HUES48 (cell line): Measurements from ENCODE around the gene RNF208.
"Not testable (repeated sequence)": the region's sequence is repeated elsewhere in the genome, so short reads cannot be mapped to it uniquely, and the experiment has no call there.

ENCODE experiments used
- H3K27ac ChIP-seq: one replicate; pipeline ENCODE4 v1.7.0; 2013; ENCODE audit warnings: low read depth, low read length, inconsistent platforms
- H3K27me3 ChIP-seq: 2 replicates; pipeline ENCODE4 v1.6.1; 2013; ENCODE audit warnings: mild to moderate bottlenecking, low read length; ENCODE audit not compliant: control insufficient read depth, insufficient read depth
- H3K36me3 ChIP-seq: 2 replicates; pipeline ENCODE4 v1.6.1; 2013; ENCODE audit warnings: low read length; ENCODE audit not compliant: control insufficient read depth, insufficient read depth
- H3K4me1 ChIP-seq: 2 replicates; pipeline ENCODE4 v1.6.1; 2013; ENCODE audit warnings: mild to moderate bottlenecking, low read length; ENCODE audit not compliant: control insufficient read depth, insufficient read depth
- H3K4me3 ChIP-seq: 2 replicates; pipeline ENCODE4 v1.5.1; 2013; ENCODE audit warnings: mild to moderate bottlenecking, low read depth, low read length
- H3K9ac ChIP-seq: 2 replicates; pipeline ENCODE4 v1.6.1; 2013; ENCODE audit warnings: mild to moderate bottlenecking, low read depth, low read length, moderate library complexity
- H3K9me3 ChIP-seq: 2 replicates; pipeline ENCODE4 v1.6.1; 2013; ENCODE audit warnings: low read length; ENCODE audit not compliant: control insufficient read depth, insufficient read depth

RNF208 gene

GRCh38 chr9:137264067-137264466 lies 42.0 kb upstream of the RNF208 start:
- Histone ChIP-seq H3K4me3 (no peak overlapping the region), H3K36me3 (peaks cover 59% of the 10 kb centered on the region), H3K9me3 (no peaks in the 10 kb centered on the region), H3K27ac (no peak overlapping the region), H3K27me3 (no peaks in the 10 kb centered on the region), H3K4me1 (no peaks in the 10 kb centered on the region), H3K9ac (no peak overlapping the region)

DNA sequence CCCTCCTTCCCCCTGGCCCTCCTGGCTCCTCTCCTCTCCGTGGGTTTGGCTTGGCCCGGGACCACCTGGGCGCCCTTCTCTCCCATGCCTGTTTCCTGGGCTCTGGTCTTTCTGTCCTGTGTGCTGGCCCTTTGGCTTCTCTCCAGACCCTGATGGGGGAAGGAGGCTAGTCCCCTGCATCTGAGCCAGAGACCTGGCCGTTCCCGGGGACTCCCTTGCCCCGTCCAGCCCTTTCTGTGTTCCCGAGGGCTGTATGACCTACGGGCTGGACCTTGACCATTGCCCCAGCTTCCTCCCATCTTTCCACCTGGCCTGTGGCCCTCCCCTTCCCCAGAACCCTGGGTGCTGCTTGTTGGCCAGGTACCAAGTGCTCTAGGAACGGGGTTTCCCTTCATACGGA lies 41.5 kb upstream of the RNF208 start:
- no peaks in the 10 kb centered on the region for H3K27me3 ChIP-seq
- H3K36me3 ChIP-seq = peaks cover 59% of the 10 kb centered on the region
- no peak overlapping the region for H3K4me3 ChIP-seq
- no peak overlapping the region for H3K27ac ChIP-seq
- no peaks in the 10 kb centered on the region for H3K4me1 ChIP-seq
- H3K9ac ChIP-seq = no peak overlapping the region
- H3K9me3 ChIP-seq = no peaks in the 10 kb centered on the region

DNA sequence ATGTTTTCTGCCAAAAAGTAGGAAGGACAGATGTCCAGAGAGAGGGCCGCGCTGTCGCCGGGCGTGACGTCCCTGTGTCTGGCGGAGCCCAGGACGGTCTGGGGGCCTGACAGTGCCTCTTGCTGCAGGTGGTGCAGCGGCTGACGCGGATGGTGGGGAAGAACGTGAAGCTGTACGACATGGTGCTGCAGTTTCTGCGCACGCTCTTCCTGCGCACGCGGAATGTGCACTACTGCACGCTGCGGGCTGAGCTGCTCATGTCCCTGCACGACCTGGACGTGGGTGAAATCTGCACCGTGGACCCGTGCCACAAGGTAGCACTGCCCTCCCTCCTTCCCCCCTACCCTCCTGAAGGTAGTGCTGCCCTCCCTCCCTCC lies 40.9 kb upstream of the RNF208 start:
- H3K9ac ChIP-seq = no peak overlapping the region
- peaks cover 56% of the 10 kb centered on the region for H3K36me3 ChIP-seq
- H3K4me1 ChIP-seq = no peaks in the 10 kb centered on the region
- H3K27ac ChIP-seq = no peak overlapping the region
- no peaks in the 10 kb centered on the region for H3K9me3 ChIP-seq
- H3K27me3 ChIP-seq = no peaks in the 10 kb centered on the region
- no peak overlapping the region for H3K4me3 ChIP-seq

- not testable (repeated sequence) for H3K9ac ChIP-seq, H3K4me3 ChIP-seq, H3K9me3 ChIP-seq, H3K27ac ChIP-seq, H3K27me3 ChIP-seq, H3K4me1 ChIP-seq
- H3K36me3 ChIP-seq = peaks cover 51% of the 10 kb centered on the region
Observed at GRCh38 chr9:137262173-137262908, 40.3 kb upstream of the RNF208 start.

DNA sequence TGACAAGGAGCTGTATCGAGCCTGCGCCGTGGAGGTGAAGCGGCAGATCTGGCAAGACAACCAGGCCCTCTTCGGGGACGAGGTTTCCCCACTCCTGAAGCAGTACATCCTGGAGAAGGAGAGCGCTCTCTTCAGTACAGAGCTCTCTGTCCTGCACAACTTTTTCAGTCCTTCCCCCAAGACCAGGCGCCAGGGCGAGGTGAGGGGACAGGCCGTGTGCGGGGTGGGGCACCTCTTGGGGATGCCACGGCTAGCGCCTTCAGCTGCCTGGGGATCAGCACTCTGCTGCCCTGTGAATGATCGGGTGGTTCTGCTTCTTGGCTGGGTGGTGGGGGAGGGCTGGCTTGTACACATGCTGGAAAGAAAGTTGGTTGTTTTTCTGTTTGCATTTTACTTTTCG lies 34.8 kb upstream of the RNF208 start:
- no peak overlapping the region for H3K9ac ChIP-seq
- H3K27ac ChIP-seq = no peak overlapping the region
- no peaks in the 10 kb centered on the region; the same call in 1 of the 2 replicates for H3K27me3 ChIP-seq
- peaks cover 21% of the 10 kb centered on the region for H3K36me3 ChIP-seq
- H3K4me3 ChIP-seq = no peak overlapping the region
- H3K9me3 ChIP-seq = no peaks in the 10 kb centered on the region
- peaks cover 10% of the 10 kb centered on the region for H3K4me1 ChIP-seq

DNA sequence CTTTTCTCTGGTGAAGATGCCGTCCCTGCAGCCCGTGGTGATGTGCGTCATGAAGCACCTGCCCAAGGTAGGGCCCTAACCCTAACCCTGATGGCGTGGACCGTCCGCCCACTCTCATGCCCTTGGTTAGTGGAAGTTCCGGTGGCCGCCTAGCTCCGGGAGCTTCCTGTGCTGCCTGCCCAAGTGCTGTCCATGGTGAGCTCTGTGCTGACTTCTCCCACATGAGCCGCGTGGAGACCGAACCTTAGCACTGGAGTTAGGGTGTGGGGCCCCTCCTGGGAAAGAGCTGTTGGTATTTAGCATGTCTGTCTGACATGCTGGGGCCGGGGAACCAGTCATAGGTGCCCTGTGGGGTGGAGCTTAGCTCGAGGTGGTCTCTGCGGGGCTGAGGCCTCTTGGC lies 34.3 kb upstream of the RNF208 start:
- Histone ChIP-seq H3K27ac (no peak overlapping the region), H3K27me3 (no peaks in the 10 kb centered on the region; the same call in 1 of the 2 replicates), H3K4me1 (peaks cover 11% of the 10 kb centered on the region), H3K36me3 (peaks cover 21% of the 10 kb centered on the region), H3K4me3 (peak overlapping the region; percentile 97), H3K9ac (no peak overlapping the region), H3K9me3 (no peaks in the 10 kb centered on the region)

DNA sequence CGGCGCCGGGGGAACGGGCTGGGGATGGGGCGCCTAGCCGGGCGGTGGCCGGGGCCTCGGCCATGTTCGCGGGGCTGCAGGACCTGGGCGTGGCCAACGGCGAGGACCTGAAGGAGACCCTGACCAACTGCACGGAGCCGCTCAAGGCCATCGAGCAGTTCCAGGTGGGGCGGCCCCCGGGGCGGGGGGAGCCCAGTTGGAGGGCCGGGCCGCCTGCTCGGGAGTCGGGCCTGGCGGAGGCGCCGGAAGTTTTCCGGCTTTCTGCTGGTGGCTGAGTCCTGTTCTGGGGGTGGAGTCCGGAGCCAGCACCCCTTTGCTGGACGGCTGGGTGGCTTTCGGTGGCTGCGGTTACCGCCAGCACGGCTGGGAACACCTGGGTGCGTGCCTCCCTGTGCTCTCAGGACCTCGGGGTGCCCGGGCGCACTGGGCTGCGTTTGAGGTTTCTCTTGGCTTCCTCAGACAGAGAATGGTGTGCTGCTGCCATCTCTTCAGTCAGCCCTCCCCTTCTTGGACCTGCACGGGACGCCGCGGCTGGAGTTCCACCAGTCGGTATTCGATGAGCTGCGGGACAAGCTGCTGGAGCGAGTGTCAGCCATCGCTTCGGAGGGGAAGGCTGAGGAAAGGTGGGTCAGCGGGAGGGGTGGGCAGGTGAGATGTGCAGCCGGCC lies 33.5 kb upstream of the RNF208 start:
- no peaks in the 10 kb centered on the region; the same call in 1 of the 2 replicates for H3K27me3 ChIP-seq
- H3K9ac ChIP-seq = peak overlapping the region; percentile 58; the same call in 1 of the 2 replicates
- H3K36me3 ChIP-seq = peaks cover 21% of the 10 kb centered on the region
- H3K27ac ChIP-seq = peak overlapping the region; percentile 64
- H3K4me1 ChIP-seq = peaks cover 11% of the 10 kb centered on the region
- H3K9me3 ChIP-seq = no peaks in the 10 kb centered on the region
- H3K4me3 ChIP-seq = peak overlapping the region; percentile 97

DNA sequence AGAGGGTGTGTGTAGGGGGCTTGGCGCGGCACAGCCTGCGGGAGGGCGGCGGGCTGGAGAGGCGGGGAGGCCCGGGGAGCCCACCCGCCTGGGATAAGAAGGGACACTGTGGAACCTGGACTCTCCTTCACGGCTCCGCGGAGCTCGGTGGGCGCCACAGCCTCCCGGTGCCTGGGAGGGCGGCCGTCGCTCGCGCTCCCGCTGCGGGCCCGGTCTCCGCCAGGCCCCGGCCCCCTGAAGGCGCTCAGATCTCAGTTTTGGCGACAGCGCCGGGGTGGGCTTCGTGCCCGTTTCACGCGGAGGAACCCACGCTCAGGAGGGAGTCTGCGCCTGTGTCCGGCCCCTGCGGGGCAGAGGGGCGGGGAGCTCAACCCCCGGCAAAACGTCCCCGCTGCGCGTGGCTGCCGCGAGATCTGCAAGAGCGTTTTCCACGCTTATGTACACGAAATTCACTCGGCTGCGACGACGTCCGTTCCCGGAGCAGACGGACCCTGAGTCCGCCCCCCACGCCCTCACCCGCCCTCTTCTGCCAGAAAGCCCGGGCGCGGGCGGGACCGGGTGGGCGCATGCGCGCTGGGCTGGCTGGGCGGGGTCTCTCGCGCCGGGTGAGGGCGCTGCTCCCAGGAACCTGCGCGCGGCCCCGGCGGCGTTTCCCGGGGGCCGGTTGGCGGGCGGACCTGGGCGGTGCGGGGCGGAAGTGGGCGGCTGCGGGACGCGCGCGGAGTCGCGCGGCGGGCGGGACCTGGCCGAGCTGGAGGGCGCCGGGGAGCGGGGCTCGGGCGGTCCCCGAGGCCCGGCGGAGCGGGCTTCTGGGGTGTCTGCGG lies 32.8 kb upstream of the RNF208 start, which contains the start of gene NELFB:
TSS of gene NELFB (plus strand) at position 704 of the 824 bp plus-strand sequence.
- H3K4me3 ChIP-seq = peak within 1 kb of the TSS; percentile 97
- H3K27me3 ChIP-seq = no peaks in the 10 kb centered on the region; the same call in 1 of the 2 replicates
- peaks cover 21% of the 10 kb centered on the region for H3K36me3 ChIP-seq
- H3K9me3 ChIP-seq = no peaks in the 10 kb centered on the region
- peaks cover 11% of the 10 kb centered on the region for H3K4me1 ChIP-seq
- H3K9ac ChIP-seq = peak within 1 kb of the TSS; percentile 70; the same call in 1 of the 2 replicates
- peak within 1 kb of the TSS; percentile 64 for H3K27ac ChIP-seq

DNA sequence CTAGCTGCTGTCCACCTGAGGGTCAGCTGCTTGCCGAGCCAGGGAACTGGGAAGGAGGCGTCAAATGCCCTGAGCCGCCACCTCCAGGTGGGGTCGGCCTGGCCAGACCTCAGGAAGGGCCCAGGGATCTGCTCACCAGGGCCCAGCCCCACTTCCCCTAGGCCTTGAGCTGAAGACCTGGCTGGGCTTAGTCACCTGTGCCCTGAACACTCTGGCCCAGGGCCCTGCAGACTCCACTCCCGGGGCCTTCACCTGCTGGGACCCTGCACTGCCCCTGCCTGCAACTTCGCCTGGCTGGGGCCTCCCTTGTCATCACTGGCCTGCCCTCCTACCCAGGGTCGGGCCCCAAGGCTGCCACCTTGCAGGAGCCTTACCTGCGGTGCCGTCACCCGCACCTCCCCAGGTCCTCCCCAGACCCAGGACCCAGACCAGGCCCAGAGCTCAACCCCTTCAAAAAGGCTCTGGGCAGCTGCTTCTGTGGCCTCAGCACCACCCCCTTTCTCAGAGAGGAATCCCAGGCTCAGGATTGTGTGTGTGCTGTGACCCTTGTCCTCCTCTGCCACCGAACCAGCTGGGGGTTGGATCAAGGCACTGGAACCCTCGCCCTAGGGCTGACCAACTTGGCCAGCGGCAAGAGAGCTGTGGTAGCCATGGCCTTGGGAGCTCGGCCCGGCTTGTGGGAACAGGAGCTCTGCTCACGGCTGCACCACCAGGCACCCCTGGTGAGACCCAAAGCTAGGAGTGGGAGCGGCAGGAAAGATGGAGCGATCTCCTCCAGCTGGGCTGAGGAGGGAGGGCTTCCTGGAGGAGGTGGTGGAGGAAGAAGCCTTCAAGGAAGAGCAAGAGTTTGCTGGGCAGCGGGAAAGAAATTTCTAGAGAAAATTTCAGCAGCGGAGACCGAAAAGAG lies 31.9 kb upstream of the RNF208 start:
- peaks cover 11% of the 10 kb centered on the region for H3K4me1 ChIP-seq
- H3K27ac ChIP-seq = no peak overlapping the region
- H3K4me3 ChIP-seq = peak overlapping the region; percentile 97
- H3K27me3 ChIP-seq = no peaks in the 10 kb centered on the region; the same call in 1 of the 2 replicates
- peaks cover 17% of the 10 kb centered on the region for H3K36me3 ChIP-seq
- H3K9ac ChIP-seq = no peak overlapping the region
- H3K9me3 ChIP-seq = no peaks in the 10 kb centered on the region
